HL-60/S4 treated with retinoic acid at 250 ng/mL for 4 days and 3 days (cell line): ENCODE measurements around the gene IRF2.

ENCODE experiments used
- in situ Hi-C: fragments of 300-500 bp; cut with MboI; formaldehyde crosslinking; loops from 2 replicates; pipeline ENCODE4 v1.7.0; 2022; ENCODE audit warnings: low sequenced_read_pairs

The IRF2 gene

DNA sequence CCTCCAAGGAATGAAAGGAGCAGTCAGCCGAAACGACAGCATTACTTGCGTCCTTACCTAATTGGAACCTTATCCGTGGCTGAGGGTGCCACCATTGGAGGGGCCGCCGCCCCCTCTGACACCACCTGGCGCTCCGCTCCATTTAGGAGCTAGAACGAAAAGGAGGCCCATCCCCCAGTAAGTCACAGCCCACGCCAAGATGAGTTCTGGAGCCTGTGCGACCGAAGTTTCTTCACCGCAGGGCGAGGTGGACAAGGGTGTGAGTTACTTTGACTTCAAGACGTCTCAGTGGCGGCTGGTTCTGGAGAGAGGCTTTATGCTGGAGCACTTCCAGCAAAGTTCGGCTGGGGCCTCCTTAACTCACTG is 729 bp upstream of the IRF2 start:
- in situ Hi-C loops = no loop called here

DNA sequence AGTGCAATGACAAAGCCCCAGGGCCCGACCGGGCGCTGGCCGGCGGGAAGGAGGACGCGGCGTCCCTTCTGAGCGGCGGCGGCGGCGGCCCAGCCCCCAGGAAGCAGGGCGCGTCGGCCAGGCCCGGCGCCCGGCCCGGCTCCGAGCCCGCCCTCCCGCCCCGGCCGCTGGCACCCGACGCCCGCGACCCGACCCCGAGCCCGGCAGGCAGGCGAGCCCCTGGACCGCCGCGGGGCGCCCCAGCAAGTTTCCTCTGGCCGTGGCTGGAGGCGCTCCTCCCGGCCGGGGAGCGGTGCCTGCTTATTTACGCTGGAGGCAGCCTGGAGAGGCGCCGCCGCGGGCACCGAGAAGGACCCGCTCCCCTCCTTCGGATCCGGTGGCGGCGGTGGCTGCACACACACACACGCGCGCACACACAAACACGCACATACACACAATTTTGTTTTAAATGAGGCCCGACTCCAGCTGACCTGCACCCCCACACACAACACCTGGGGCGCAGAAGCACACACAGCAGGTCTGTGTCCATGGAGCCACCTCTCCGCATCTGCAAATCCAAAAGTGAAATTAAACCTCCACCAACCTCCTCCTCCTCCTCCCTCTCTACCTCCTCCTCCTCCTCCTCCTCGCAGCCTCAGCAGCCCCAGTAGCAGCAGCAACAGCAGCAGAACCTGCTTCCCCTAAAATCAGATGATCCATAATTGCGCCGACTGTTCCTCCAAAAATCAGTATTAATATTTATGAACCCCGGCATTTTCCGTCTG is 669 bp downstream of the IRF2 start:
- in situ Hi-C loops = no loop called here

DNA sequence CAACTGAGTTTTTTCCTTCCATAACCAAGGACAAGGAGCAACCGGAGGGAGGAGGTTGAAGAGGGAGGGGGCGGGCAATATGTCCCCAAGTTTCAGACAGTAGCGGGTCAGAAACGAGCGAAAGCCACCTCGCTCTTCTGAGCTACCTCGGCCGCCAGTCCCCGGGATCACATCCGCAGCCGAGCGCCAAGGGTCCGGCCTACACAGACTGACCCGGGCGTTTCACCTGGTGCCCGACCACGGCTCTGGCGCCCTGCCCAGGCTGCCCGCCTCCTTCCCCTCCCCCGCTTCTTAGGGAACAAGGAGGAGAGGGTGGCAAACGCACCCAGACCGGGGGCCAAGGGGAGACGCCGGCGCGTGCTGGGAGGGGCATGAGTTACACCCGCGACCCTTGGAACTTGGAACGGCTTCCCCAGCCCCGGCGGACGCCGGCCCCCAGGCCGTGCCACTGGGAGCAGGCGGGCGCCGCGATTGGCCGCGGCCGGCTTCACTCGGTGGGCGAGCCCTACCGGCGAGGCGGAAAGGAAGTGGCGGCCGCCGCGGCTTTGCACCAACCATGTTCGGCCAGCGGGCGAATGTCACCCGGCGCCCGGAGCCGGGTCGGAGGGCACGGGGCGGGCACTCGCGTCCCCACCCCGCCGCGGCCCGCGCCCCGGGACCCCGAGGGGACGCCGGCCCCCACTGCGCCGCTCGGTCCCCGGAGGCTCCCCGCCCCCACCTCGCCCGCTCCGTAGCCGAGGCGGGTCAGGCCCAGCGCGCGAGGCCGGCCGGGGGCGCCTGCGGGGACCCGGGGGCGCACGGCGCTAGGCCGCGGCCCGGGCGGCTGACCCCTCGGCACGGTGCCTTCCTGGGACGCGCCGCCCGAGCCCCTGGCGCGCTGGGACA is 1.5 kb downstream of the IRF2 start:
- in situ Hi-C loops = no loop called here

DNA sequence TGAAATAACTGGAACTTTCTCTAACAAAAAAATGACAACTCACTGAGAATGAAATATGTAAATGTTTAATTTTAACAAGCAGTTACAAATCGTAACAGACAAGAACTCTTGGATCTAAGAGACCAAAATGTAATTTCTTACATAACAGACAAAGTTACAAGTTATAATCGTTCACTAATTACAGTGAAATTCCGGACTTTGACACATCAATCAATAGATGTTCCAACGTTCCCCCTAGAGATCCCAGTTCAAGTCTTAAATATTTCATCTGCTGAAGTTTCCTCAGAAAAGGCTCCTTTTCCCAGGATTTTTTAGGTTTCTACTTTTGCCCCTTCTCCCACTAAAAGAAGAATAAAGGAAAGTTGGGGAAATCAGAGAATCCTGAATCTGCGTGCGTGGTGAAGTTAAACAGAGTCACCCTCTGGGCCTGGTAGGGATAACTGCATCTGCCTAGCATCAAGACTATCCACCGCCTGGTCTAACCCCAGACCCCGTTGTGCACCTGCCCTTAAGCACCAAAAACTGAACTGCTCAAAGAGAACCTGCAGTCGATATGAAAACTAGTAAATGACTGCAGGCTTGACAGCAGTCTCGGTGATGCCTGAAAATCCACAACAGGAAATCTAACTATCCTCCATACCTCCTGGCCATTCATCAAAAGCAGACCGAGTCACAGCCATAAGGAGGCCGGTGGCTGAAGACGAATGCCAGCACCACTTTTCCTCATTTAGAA is 2.3 kb downstream of the IRF2 start:
- in situ Hi-C loops = no loop called here

DNA sequence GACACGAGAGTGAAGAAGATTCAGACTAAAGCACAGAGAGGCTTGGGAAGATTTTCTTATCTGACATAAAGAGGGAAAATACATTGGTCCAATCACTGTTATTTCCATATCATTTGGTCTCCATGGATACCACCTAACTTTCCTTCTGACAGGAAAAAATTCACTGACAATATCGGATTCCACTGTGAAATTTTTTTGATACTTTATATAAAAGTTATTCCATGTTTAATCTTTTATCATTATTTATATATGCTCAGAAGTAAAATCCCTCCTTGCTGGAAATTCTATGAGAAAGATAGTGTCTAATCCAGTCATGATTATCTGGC is 3.6 kb downstream of the IRF2 start:
- in situ Hi-C loops = no loop called here

DNA sequence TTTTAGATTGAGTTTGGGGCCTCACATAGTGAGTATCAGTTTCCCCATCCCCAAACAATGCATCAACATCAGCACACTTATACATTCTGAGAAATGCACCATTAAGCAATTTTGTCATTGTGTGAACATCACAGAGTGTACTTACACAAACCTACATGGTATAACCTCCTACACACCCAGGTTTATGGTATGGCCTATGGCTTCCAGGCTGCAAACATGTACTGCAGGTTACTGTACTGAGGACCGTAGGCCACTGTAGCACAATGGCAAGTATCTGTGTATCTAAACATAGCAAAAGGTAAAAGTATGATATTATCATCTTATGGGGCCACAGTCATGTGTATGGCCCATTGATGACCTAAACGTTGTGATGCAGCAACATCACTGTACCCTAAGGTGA is 7.7 kb downstream of the IRF2 start:
- in situ Hi-C loops = no loop called here

DNA sequence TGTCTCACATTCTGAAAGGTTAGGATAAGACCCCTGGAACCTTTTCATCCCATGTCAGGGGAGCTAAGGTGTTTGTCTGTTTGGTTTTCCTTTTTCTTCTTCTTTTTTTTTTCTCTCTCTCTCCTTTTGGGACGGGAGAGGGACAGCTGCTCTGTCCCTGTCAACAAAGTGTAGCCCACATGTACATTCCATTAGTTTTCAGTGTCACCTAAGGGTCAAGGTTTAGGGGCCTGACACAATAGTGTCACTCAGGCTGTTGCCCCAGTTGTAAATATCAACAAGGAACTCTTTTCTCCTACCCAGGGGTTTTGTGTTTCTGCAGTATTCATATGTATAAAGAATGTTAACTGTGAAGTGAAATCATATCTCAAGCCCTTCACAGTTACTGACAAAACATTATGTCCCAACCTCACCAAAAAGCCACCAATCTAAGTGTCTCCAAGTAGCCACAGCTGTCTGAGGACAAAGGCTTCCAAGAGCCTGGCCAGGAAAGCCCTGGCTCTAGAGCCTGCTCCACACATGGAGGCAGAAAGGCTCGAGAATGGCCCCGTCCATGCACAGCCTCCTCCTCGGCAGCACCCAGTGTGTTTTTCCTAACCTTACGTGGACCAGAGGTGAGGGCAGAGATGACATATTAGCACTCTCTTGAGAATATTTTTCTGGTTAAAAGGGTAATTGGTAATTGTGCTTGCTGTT is 9.4 kb downstream of the IRF2 start:
- in situ Hi-C loops = no loop called here

DNA sequence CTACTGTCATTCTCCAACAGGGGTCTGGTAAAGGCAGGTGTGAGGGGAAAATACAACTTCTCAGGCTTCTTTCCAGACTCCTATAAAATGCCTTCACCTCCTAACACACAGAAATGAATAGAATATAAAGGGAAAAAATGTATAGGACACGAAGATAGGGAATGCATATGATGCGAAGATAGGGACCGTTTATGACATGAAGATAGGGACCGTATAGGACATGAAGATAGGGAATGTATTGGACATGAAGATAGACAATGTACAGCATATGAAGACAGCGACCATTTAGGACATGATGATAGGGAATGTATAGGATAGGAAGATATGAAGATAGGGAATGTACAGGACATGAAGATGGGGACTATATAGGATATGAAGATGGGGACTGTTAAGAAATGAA is 10.5 kb downstream of the IRF2 start:
- in situ Hi-C loops = no loop called here

DNA sequence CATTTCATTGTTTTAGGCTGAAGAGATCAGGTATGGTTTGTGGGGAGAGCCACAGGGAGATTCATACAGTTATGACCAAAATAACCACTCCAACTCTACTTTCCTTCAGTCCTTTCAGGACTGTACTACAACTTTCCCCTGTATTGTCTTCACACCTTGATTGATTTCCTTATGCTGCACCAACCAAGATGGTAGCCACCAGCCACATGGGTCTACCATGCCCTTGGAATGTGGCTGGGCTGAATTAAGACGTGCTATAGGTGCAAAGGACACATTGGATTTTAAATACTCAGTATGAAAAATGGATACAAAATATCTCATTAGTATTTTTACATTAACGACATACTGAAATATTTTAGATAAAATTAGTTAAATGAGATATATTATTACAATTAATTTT is 11.2 kb downstream of the IRF2 start:
- in situ Hi-C loops = no loop called here

DNA sequence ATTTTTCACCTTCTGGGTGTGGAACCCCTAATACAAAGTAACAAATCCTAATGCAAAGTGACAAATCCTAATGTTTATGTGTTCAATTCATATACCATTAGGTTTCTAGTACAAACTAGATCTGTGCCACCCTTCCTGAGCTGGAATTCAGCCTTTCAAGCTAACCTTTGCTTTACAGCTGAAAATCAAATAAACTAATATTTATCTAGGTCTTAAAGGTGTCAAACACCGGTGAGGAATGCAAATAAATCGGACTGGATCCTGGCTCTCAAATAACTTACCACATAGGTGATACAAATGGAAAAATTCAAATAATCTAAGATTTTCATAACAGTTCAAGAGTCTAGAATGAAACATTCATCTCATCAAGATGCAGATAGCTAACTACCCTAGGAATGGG is 11.6 kb downstream of the IRF2 start:
- in situ Hi-C loops = no loop called here

DNA sequence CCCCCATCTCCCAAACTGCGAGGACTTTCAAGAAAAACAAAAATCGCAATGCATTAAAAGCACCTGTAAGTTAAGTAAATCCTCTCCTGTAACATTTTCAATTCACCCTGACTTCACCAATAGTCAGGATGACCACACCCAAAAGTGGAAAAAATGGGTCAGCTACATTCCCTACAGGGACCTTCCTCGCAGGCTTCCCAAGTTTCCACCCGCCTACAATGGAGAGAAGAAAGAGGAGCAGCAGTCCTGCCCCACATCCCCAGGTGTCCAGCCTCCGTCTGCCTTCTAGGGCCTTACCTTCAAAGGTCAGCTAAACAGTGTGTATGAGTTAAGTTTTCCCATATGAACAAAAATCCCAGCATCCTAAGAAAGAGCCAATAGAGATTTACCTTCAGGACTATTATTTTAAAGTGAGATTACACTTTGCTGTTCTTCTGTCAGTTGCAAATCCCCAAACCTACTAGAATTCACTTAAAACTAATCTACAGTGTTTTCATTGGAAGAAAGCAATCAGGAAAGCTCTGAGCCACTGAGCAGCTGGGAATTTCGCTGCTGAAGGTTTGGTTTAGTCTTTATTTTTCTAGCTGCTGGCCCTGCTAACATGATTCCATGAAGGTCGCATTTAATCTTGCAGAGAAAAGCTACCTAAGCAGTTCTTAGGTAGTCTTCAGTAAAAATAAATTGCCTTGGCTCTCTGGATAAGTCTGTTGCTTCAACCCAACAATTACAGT is 12.5 kb downstream of the IRF2 start:
- in situ Hi-C loops = no loop called here

DNA sequence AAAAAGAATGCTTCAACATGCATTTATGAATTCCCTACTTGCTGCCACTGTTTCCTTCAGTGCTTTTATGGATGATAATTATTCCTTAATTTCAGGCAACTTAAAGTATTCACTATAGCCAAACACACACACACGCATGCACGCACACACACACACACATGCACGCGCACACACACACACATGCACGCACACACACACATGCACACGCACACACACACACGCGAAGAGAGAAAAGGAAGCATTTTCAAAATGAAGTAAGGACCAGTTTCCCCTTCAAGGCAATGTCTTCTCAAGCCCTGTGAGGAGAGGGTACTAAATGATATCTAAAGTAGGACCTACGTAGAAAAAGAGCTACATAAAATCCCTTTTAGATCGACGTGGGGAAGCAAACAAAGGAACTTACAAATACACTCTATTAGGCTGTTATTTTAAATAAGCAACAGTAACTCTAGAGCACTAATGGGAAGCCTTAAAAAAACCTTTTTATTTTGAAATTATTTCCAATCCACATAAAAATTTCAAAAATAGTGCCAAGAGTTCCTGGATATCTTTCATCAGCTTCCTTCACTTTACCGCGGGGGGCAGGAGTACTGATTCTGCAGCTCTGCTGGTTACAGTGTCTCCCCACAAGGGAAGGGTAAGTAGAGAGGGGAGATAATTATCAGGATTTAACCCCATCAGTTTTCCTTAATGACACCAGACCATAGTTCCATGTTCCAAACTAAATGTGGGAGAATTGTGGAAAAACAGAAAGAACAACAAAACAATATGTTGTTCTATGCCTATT is 13.7 kb downstream of the IRF2 start:
- in situ Hi-C loops = no loop called here

DNA sequence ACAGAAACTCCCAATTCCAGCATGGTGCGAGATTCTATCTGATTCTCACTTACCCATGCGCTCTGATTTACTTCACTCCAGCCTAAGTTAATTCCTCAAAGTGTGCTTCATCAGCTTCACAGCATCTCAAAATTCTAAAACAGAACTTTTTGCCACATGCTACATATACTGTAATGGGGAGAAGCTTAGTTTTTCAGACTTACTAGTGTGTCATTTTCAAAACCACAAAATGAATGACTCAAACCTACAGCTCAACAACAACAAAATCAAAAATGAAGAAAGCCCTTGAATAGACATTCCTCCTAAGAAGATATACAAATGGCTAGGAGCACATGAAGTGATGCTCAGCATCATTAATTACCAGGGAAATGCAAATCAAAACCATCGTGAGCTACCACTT is 14.9 kb downstream of the IRF2 start:
- in situ Hi-C loops = no loop called here

DNA sequence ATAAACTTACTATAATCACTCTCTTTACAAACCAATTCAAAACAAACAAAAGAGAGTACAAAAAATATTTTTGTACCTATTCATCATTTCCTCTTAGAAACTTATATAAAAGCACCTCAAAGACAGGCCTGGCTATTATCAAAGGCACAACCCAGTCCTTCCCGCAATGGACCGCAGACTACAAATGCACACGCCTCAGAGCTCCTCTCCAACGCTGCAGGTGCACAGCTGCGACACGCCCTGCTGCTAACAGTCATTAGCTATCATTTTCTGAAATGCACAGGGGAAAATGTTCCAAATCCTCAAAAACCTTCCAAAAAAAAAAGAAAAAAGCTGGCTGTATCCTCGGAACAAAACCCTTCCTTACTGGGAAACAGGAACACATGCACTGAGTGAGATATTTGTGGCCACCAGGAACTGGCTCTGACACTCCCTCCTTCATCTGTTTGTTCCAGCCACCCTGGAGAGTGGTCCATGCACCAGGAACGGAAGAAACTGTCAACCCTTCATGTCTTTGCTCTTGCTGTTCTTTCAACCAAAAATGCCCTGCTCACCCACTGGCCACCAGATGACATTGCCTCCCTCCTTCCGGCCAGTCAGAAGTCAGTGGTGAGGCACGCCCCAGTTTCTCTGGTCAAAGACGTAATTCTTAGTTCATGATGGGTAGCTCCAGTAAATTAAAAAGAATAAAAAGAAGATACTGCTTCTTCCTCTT is 16.7 kb downstream of the IRF2 start:
- in situ Hi-C loops = no loop called here

DNA sequence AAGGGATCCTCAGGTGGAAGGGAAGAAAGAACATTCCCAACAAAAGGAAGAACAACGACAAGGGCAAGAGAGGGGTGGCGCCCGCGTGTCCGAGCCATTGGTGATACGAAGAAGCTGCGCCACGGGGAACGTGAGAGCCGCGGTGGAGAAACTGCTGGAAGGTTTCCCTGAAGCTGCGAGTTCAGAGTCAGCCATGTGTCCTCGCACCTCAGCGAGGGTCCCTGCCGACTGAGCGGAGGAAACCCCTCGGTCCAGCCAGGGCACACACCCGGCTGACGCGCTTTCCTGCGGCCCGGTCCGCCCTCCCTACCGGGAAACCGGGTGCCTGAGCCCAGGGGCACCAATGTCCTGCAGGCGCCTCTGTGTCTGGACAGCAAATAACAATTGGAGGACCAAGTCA is 18.0 kb downstream of the IRF2 start:
- in situ Hi-C loops = no loop called here

DNA sequence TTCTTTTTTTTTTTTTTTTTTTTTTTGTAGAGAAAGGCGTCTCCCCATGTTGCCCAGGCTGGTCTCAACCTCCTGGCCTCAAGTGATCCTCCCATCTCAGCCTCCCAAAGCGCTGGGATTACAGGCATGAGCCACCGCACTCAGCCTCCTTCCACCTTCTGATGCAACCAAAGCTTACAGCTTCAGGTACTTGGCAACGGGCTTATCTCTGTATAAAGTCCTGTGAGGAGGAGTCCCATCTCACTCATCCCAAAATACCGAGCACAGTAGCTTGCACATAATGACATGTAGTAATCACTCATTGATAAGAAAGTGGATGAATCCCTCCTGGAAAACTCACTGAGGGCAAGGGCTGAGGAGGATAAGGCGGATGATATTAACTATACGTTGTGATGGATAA is 19.1 kb downstream of the IRF2 start:
- in situ Hi-C loops = no loop called here

DNA sequence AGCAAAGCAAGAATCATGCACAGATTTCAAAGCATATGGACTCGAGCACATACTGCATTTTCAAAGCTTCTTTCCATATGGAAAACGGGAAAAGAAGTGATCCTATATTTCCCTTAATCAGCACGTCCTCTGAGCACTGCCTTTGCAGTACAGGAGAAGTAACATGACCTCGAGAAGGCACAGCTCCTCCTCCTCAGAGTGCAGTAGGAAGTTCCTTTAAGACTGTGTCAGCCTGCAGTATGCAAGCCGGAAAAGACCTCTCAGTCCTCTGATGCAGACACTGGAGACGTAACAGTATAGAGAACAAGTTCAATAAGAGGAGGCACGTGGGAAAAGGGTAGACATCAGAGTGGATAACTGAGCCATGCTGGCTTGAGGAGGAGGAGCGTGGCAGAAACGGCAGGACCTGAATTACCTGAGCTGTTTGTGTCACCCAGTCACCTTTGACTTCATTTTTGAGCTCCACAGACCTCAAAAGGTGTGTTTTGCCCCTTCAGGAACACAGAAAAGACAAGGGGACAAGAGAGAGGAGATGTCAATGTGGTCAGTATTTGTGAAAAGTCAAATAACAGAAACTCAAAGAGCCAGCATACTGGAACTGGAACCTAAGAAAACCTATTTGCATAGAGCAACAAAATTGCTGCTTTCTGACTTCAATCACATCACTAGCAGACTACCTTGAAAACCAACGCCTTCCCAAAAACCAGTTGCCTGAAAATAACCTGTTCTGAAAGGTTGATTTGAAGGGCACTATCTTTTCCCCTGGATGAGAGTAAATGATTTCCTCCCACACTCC is 20.8 kb downstream of the IRF2 start:
- in situ Hi-C loops = no loop called here

DNA sequence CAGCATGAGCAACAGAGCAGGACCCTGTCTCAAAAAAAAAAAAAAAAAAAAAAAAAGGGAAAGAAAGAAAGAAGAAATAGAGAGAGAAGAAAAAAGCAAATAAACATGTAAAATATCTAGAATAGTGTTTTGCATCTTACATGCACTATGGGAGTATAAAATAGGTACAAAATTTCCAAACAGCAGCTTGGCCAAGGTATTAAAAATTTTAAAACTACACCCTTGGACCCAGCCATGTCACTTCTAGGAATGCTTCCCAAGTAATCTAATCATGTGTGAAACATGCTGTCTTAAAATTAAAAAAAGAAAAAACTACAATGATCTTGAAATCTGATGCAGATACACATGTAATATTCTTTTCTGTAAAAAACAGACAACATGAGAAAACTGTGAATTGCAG is 21.6 kb downstream of the IRF2 start:
- in situ Hi-C loops = no loop called here
